Kidney epithelial cell (primary cell): Measurements from ENCODE around the gene SLC30A5. TPM values are rescaled to one million over a fixed set of nuclear protein-coding genes. Genes with fewer than 3 reads are reported as not detected.

Source experiments
- DNase-seq: peaks from one replicate; pipeline ENCODE4 v3.0.0-alpha.2; 2010; ENCODE audit warnings: low read depth
- H3K27me3 ChIP-seq: 2 replicates; pipeline ENCODE4 v1.6.0; 2011; ENCODE audit warnings: low read length; ENCODE audit not compliant: control insufficient read depth, insufficient read depth
- H3K36me3 ChIP-seq: 2 replicates; pipeline ENCODE4 v1.5.1; 2011; ENCODE audit warnings: low read length; ENCODE audit not compliant: control insufficient read depth, insufficient read depth
- H3K4me3 ChIP-seq: 2 replicates; pipeline ENCODE4 v1.5.1; 2011; ENCODE audit warnings: low read depth, mild to moderate bottlenecking, control low read depth, low read length
- total RNA-seq: library from RNA; depleted of rRNA; stranded (reverse); fragments of >200 nt; gene quantifications from 2 replicates; pipeline ENCODE4 v1.2.3, GENCODE V29; 2015
- TF ChIP-seq, protein P1 (sequence below): IDR thresholded peaks from 2 replicates; pipeline ENCODE4 v1.5.1; 2011; ENCODE audit warnings: mild to moderate bottlenecking, moderate library complexity, low read length, control low read depth, inconsistent platforms; ENCODE audit not compliant: insufficient read depth, poor library complexity, severe bottlenecking

SLC30A5 gene
- total RNA-seq, 1 donor from 2014 or later = 45.0 TPM

- TF ChIP-seq, protein P1, sequence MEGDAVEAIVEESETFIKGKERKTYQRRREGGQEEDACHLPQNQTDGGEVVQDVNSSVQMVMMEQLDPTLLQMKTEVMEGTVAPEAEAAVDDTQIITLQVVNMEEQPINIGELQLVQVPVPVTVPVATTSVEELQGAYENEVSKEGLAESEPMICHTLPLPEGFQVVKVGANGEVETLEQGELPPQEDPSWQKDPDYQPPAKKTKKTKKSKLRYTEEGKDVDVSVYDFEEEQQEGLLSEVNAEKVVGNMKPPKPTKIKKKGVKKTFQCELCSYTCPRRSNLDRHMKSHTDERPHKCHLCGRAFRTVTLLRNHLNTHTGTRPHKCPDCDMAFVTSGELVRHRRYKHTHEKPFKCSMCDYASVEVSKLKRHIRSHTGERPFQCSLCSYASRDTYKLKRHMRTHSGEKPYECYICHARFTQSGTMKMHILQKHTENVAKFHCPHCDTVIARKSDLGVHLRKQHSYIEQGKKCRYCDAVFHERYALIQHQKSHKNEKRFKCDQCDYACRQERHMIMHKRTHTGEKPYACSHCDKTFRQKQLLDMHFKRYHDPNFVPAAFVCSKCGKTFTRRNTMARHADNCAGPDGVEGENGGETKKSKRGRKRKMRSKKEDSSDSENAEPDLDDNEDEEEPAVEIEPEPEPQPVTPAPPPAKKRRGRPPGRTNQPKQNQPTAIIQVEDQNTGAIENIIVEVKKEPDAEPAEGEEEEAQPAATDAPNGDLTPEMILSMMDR = no peak
- Histone ChIP-seq H3K4me3 (no peak overlapping the region), H3K36me3 (no peaks in the 10 kb centered on the region), H3K27me3 (no peaks in the 10 kb centered on the region)
- DNase-seq = no peak
Measured at GRCh38 chr5:69090158-69090557, 3.7 kb upstream of the SLC30A5 start.

GRCh38 chr5:69091771-69092170, 2.0 kb upstream of the SLC30A5 start:
- no peaks in the 10 kb centered on the region for H3K27me3 ChIP-seq
- no peak for DNase-seq
- no peak overlapping the region for H3K4me3 ChIP-seq
- no peaks in the 10 kb centered on the region for H3K36me3 ChIP-seq
- TF ChIP-seq, protein P1 = no peak

DNA sequence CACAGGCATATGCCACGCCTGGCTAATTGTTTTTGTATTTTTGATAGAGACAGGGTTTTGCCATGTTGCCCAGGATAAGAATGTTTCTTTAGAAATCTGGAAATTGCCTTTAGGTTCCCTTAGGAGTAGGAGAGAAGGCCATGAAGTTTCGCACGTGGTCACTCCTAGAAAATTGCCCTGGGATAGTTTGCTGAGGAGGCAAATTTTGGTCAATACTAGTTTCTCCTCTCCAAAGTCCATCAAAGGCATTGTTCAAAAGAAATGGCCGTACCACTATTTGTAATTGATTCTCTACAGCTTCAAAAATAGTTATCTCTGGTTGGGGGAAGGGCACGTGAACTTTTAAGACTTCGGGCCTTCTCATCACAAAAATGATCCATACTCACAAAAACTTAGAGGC, 845 bp upstream of the SLC30A5 start:
- no peaks in the 10 kb centered on the region for H3K36me3 ChIP-seq
- no peak for DNase-seq
- no peak overlapping the region for H3K4me3 ChIP-seq
- TF ChIP-seq, protein P1 = no peak
- no peaks in the 10 kb centered on the region for H3K27me3 ChIP-seq

GRCh38 chr5:69099302-69099701, 5.5 kb downstream of the SLC30A5 start:
- no peak for DNase-seq
- Histone ChIP-seq H3K36me3 (no peaks in the 10 kb centered on the region), H3K4me3 (no peak overlapping the region), H3K27me3 (no peaks in the 10 kb centered on the region)
- TF ChIP-seq, protein P1 = no peak

DNA sequence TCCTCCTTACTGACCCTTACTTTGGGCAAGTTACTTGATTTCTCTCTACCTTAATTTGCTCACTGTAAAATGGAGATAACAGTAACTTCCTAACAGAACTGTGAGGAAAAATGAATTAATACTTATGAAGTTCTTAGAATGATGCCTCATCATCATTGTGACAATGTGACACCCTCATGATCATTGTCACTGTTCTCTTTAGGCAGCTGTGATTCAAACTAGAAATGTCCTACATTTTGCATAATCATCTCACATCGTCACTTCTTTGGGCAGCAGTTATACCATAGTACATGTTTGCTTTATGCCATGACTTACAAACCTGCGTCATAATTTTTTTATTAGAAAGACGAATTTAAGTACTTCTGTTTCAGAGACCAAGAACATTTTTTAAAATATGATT, 9.7 kb downstream of the SLC30A5 start:
- H3K4me3 ChIP-seq = no peak overlapping the region
- H3K36me3 ChIP-seq = no peaks in the 10 kb centered on the region
- DNase-seq = no peak
- H3K27me3 ChIP-seq = no peaks in the 10 kb centered on the region
- TF ChIP-seq, protein P1 = no peak
